SK-N-SH (cell line): Measurements from ENCODE around the gene ERC2. TPM values are rescaled to one million over a fixed set of nuclear protein-coding genes. Genes with fewer than 3 reads are reported as not detected.

Experiments
- CTCF ChIA-PET: fragments of 300-600, 350-600 bp; formaldehyde crosslinking; extraction: SDS; loops from one replicate; lab custom pipeline; 2021; lab: Yijun Ruan, JAX
- POLR2A ChIA-PET: fragments of 350-600 bp; sonication (Branson Sonifier 250); formaldehyde crosslinking; extraction: SDS; loops from one replicate; lab custom pipeline; 2020; ENCODE audit warnings: antibody characterized with exemption, inconsistent platforms; lab: Yijun Ruan, JAX
- DNase-seq: peaks from one replicate; pipeline ENCODE4 v3.0.0; 2012
- H2AFZ ChIP-seq: fragments of 200-600 bp; sonication (generic); 2 replicates; pipeline ENCODE4 v1.8.1; 2016; ENCODE audit warnings: antibody characterized with exemption, mild to moderate bottlenecking, low read depth
- H3F3A ChIP-seq: fragments of 200-600 bp; sonication (generic); replicated peaks from 2 replicates; pipeline ENCODE3; 2016; ENCODE audit warnings: antibody characterized with exemption, mild to moderate bottlenecking; ENCODE audit not compliant: insufficient read depth
- H3K27ac ChIP-seq, 2 experiments: fragments of 200-500 bp in 1 of 2; fragments of 200-600 bp in 1 of 2; sonication (Bioruptor generic) in 1 of 2; sonication (generic), shearing (Covaris generic) in 1 of 2; 2 replicates each; pipeline versions ENCODE4 v1.5.1 to v1.6.1; 2014 to 2016; ENCODE audit warnings: low read depth in 2 of 2, inconsistent platforms in 1 of 2, low read length in 1 of 2, mild to moderate bottlenecking in 1 of 2, mixed read lengths in 1 of 2
- H3K27me3 ChIP-seq: fragments of 200-600 bp; sonication (generic), shearing (Covaris generic); 2 replicates; pipeline ENCODE4 v1.6.1; 2016; ENCODE audit warnings: mixed run types; ENCODE audit not compliant: insufficient read depth
- H3K36me3 ChIP-seq, 2 experiments: fragments of 200-500 bp in 1 of 2; fragments of 200-600 bp in 1 of 2; sonication (Bioruptor generic) in 1 of 2; sonication (generic) in 1 of 2; replicated peaks in 1 of 2; 2 replicates each; pipeline versions ENCODE3 to v1.5.1; 2014 to 2016; ENCODE audit warnings: low read length in 1 of 2, mild to moderate bottlenecking in 1 of 2; ENCODE audit not compliant: insufficient read depth in 2 of 2, control insufficient read depth in 1 of 2
- H3K4me1 ChIP-seq, 2 experiments: fragments of 200-500 bp in 1 of 2; fragments of 200-600 bp in 1 of 2; sonication (Bioruptor generic) in 1 of 2; sonication (generic), shearing (Covaris generic) in 1 of 2; 2 replicates each; pipeline versions ENCODE4 v1.5.1 to v1.6.1; 2014 to 2016; ENCODE audit warnings: low read depth in 1 of 2, low read length in 1 of 2, mixed run types in 1 of 2; ENCODE audit not compliant: insufficient read depth in 2 of 2, control insufficient read depth in 1 of 2
- H3K4me2 ChIP-seq: fragments of 200-600 bp; sonication (generic), shearing (Covaris generic); 2 replicates; pipeline ENCODE4 v1.6.1; 2017; ENCODE audit warnings: mixed run types
- H3K4me3 ChIP-seq, 2 experiments: fragments of 200-500 bp in 1 of 2; fragments of 200-600 bp in 1 of 2; sonication (Bioruptor generic) in 1 of 2; sonication (generic), shearing (Covaris generic) in 1 of 2; 2 replicates each; pipeline versions ENCODE4 v1.5.1 to v1.8.1; 2014 to 2016; ENCODE audit warnings: low read depth in 2 of 2, inconsistent platforms in 1 of 2, low read length in 1 of 2, mild to moderate bottlenecking in 1 of 2, mixed read lengths in 1 of 2, moderate library complexity in 1 of 2
- H3K79me2 ChIP-seq: fragments of 200-600 bp; sonication (generic); 2 replicates; pipeline ENCODE4 v1.8.1; 2017; ENCODE audit warnings: mild to moderate bottlenecking; ENCODE audit not compliant: insufficient read depth
- H3K9ac ChIP-seq: fragments of 200-600 bp; sonication (generic); 2 replicates; pipeline ENCODE4 v1.6.1; 2017; ENCODE audit warnings: mixed run types
- H3K9me2 ChIP-seq: fragments of 200-600 bp; sonication (generic); 2 replicates; pipeline ENCODE4 v1.6.1; 2017; ENCODE audit warnings: mixed run types
- H3K9me3 ChIP-seq: fragments of 200-600 bp; sonication (generic); 2 replicates; pipeline ENCODE4 v1.6.1; 2017; ENCODE audit warnings: mixed run types, mild to moderate bottlenecking, moderate library complexity
- H4K20me1 ChIP-seq: fragments of 200-600 bp; sonication (generic); 2 replicates; pipeline ENCODE4 v1.6.1; 2017; ENCODE audit warnings: mild to moderate bottlenecking, mixed run types; ENCODE audit not compliant: insufficient read depth
- FOSL2 ChIP-seq: IDR thresholded peaks from 2 replicates; pipeline ENCODE4 v1.4.0; 2012; ENCODE audit warnings: low read depth, mild to moderate bottlenecking, moderate library complexity, borderline replicate concordance
- FOXJ3 ChIP-seq: sonication (generic); formaldehyde crosslinking; IDR thresholded peaks from 2 replicates; pipeline ENCODE4 v1.5.1; 2020; ENCODE audit warnings: mild to moderate bottlenecking, missing genetic modification reagents
- GATA2 ChIP-seq: sonication (generic); formaldehyde crosslinking; IDR thresholded peaks from 2 replicates; pipeline ENCODE4 v1.5.0; 2020; ENCODE audit warnings: mild to moderate bottlenecking, missing genetic modification reagents
- IRF3 ChIP-seq: fragments of 150-350 bp; IDR thresholded peaks from 2 replicates; pipeline ENCODE4 v1.6.1; 2016; ENCODE audit warnings: mild to moderate bottlenecking, low read depth, low read length
- JUND ChIP-seq: IDR thresholded peaks from 2 replicates; pipeline ENCODE4 v1.4.0; 2012
- NFIC ChIP-seq: IDR thresholded peaks from 2 replicates; pipeline ENCODE4 v1.4.0; 2012; ENCODE audit warnings: borderline replicate concordance
- NRF1 ChIP-seq: IDR thresholded peaks from 2 replicates; pipeline ENCODE4 v1.6.1; 2012; ENCODE audit warnings: low read depth, mild to moderate bottlenecking, low read length
- POLR2AphosphoS5 ChIP-seq: IDR thresholded peaks from 2 replicates; pipeline ENCODE4 v1.6.1; 2012; ENCODE audit warnings: low read depth, low read length
- RXRA ChIP-seq: IDR thresholded peaks from 2 replicates; pipeline ENCODE4 v1.4.0; 2012; ENCODE audit warnings: low read depth, mild to moderate bottlenecking, borderline replicate concordance
- TAF1 ChIP-seq: IDR thresholded peaks from 2 replicates; pipeline ENCODE4 v1.6.1; 2012; ENCODE audit warnings: low read depth, mild to moderate bottlenecking, low read length, moderate library complexity, borderline replicate concordance
- TCF12 ChIP-seq: IDR thresholded peaks from 2 replicates; pipeline ENCODE4 v1.4.0; 2012
- WGBS: methylation state at CpG from one replicate; pipeline ENCODE4 v1.1.6; 2017; ENCODE audit warnings: low lambda C conversion rate; 5-methylcytosine and 5-hydroxymethylcytosine counted together
- polyA plus RNA-seq, 3 experiments: library from polyadenylated mRNA; depleted of rRNA; stranded (reverse); fragments of >200 nt; gene quantifications; 2 replicates each; pipeline ENCODE4 v1.2.3, GENCODE V29; 2012

Gene ERC2
- polyA plus RNA-seq, 1 of the 3 experiments (the other 2 are of a cell fraction): 1.6 TPM

GRCh38 chr3:55480911-55481743, 987.1 kb downstream of the ERC2 start (continued):
- no peak for TF ChIP-seq POLR2AphosphoS5

GRCh38 chr3:55477306-55478303, 990.7 kb downstream of the ERC2 start:
- TF ChIP-seq RXRA (no peak), FOXJ3 (no peak), TAF1 (no peak), NRF1 (no peak), POLR2AphosphoS5 (no peak), IRF3 (no peak)
- peak overlapping the region in 1 of 2 experiments; percentile 64; a peak in 2 of 4 replicates for H3K27ac ChIP-seq
- WGBS: 82% methylated on average over 9 of the region's 9 CpGs
- H3K4me1 ChIP-seq: peaks cover 3 to 9% of the 10 kb centered on the region in 2 experiments; a peak in 2 of 4 replicates
- no peaks in the 10 kb centered on the region for H3K9me2 ChIP-seq
- peaks cover 88% of the 10 kb centered on the region for H3K79me2 ChIP-seq
- ChIA-PET CTCF (interaction anchor here (1.1 to 1.4 kb wide), 5 partner anchors 8 to 1049 kb away, joined by 3 to 4 read pairs (median 3); no protein-coding TSS in a partner anchor), POLR2A (no interaction called here)
- no peaks in the 10 kb centered on the region for H3F3A ChIP-seq
- H3K4me2 ChIP-seq: peak overlapping the region; percentile 80
- no peaks in the 10 kb centered on the region for H3K27me3 ChIP-seq
- H2AFZ ChIP-seq: no peak overlapping the region
- H4K20me1 ChIP-seq: no peaks in the 10 kb centered on the region
- peak overlapping the region; percentile 79 for H3K9ac ChIP-seq
- H3K4me3 ChIP-seq: peak overlapping the region in 1 of 2 experiments; percentile 3; a peak in 1 of 4 replicates
- H3K36me3 ChIP-seq: peaks cover 23 to 31% of the 10 kb centered on the region in 2 experiments
- H3K9me3 ChIP-seq: no peaks in the 10 kb centered on the region
- no peak for DNase-seq

GRCh38 chr3:55476515-55476914, 991.8 kb downstream of the ERC2 start:
- Histone ChIP-seq H3K4me2 (peak overlapping the region; percentile 80), H3K9me2 (no peaks in the 10 kb centered on the region), H4K20me1 (no peaks in the 10 kb centered on the region), H3K79me2 (peaks cover 88% of the 10 kb centered on the region), H3K4me3 (no peak overlapping the region), H3K9me3 (no peaks in the 10 kb centered on the region), H3K36me3 (peaks cover 30 to 35% of the 10 kb centered on the region in 2 experiments), H3K27me3 (no peaks in the 10 kb centered on the region), H3K4me1 (peaks cover 3 to 7% of the 10 kb centered on the region in 2 experiments; a peak in 2 of 4 replicates), H3F3A (no peaks in the 10 kb centered on the region), H3K27ac (peak overlapping the region in 1 of 2 experiments; percentile 64; a peak in 2 of 4 replicates), H2AFZ (no peak overlapping the region), H3K9ac (0 out of 2 replicates have a peak overlapping the region, but pooled peaks have one; percentile 79)
- TF ChIP-seq FOSL2 (peak; percentile 72), GATA2 (no peak), TCF12 (peak; percentile 36; the same call in 1 of the 2 replicates), JUND (peak; percentile 42; the same call in 1 of the 2 replicates), TAF1 (no peak), NFIC (peak; percentile 67)
- CTCF ChIA-PET: interaction anchor here (1.1 to 1.4 kb wide), 6 partner anchors 8 to 1048 kb away, joined by 3 to 4 read pairs (median 4); no protein-coding TSS in a partner anchor
- DNase-seq: no peak
- 32% methylated on average over 3 of the region's 3 CpGs for WGBS
- POLR2A ChIA-PET: no interaction called here
